Stimulated activated CD4-positive, alpha-beta T cell treated with anti-CD3 and anti-CD28 coated beads, Interleukin-12 subunit alpha, Interleukin-12 subunit beta, amount 100 ng/mL, for 4 hours (primary cell): Measurements from ENCODE around the gene PRKAR1B.

Source experiments
- DNase-seq: peaks from one replicate; pipeline ENCODE4 v3.0.0-alpha.2; 2020

PRKAR1B gene

DNA sequence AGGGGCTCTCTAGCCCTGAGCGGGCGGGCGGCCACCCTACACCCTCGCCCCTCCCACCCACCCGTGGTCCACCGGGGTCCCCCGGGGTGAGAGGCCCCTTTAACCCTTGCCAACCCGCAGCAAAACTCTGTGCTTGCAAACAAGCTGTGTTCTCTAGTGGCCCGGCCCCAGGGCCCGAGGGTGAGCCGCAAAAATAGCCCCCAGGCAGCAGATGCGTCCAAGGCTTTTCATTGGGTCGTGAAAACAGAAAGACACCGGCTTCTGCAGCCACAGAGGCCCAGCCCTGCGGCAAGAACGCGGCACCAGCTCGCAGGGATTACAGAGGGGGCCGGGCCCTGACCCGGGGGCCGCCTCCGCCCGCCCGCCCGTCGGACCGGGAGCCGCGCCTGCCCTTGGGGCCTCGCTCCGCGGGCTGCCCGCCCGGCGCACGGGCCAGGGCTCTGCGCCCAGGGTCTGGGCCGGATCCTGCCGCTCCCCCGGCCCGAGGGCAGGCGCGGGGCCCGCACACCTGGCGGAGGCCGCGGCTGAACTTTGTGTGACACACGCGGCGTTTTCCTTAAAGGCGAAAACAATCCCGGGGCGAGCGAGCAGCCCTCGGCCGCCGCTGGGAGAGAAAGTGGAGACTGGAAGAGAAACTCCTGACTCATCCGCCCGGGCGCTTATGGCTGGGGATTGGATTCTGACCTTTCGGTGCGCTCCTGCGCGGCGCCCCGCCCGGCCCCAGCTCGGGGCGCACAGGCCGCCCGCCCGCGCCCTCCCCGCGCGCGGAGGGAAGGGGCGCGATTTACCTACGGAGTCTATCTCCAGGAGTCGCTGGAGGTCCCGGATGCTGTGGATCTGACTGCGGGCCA is 210.2 kb downstream of the PRKAR1B start:
- no peak for DNase-seq

DNA sequence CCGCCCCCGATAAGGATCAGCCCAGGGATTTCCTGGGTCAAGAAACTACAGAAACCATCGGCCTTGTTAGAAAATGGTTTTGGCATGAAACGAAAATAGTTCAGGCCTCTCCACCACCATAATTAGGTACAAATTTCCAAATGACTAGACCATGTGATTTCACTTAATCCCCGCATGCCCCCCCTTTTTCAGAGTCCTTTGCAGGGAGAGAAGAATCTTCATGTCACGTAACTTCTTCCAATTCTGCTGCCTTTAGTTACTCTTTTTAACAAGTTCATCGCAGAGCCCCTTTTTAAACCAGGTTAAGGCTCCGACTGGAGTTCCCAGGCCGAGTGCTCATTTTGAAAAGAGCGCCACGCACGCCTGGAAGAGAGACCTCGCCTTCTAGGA is 210.9 kb downstream of the PRKAR1B start:
- no peak for DNase-seq

DNA sequence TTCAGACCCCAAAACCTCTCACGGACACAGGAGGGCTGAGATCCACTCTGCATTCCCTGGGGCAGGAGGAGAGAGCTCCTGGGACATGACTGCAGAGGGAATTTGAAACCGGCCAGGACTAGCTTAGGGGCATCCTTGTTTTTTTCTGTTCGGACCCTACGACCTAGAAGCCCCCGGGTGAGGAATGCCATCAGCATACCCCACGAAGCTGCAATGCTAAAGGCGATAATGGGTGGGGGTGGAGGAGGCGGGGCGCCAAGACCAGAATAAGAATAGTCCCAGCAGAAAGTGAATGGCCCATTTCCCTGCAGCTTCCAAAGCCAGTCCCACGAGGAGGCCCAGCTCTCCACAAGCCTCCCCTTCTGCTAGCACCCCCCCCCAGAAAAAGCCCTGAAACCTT is 211.5 kb downstream of the PRKAR1B start:
- no peak for DNase-seq

DNA sequence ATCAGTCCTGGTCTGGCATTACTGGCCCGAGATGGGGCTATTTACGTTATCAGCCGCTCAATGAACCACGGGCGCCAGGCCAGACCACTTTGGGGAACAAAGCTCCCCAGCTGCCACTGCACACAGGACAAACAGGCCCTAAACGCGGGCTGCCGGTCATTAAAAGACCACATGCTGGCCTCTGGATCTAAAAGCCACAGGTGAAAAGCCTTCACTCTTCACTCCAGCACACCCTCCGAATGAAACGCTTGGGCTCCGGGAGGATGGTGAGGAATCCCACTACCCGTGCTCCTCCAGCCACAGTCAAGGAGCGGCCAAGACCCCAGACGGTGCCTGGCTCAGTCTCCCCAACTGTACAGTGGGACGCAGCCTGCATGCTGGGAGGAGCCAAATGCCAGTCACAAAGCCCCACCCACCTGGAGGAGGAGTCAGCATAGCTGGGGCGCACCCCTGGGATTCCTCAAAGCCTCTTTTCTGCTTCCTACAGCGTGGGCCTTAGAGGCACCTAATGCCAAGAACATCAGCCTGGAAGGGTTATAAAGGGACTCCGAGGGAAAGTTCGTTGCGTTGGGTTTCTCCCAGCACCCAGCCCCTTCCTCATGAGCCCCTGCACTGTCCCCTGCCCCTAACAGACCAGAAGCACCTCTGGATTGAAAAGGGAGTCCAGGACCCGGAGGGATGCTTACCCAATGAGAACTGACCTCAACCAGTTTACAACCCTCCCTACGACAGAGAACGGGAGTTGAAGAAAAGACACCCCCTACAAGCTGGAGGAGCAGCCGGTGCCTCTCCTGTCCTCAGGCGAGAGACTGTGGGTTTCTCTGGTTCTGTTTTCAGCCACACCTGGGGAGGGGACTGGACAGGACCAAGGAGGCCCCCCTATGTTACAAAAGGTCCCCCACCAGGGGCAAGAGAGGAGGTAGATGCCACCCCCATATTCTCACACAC is 212.2 kb downstream of the PRKAR1B start:
- DNase-seq, result peak; percentile 30

DNA sequence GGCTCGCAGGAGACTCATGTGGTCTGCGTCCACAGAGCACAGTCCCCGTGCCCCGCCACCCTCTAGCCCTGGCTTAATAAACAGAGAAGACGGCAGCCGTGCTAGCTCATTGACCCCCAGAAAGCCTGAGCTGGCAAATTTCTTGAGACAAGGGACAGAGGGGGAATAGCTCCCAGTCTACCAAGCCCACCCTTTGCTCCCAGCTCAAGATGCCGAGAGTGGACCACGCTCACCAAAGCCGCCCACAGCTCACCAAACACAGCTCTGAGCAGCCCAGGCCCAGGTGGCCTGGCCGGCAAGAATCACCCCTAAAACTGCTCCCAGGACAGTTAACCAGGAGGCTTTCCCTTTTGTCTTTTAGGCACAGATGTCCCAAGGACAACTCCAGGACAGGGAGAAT is 212.8 kb downstream of the PRKAR1B start:
- DNase-seq, result no peak

DNA sequence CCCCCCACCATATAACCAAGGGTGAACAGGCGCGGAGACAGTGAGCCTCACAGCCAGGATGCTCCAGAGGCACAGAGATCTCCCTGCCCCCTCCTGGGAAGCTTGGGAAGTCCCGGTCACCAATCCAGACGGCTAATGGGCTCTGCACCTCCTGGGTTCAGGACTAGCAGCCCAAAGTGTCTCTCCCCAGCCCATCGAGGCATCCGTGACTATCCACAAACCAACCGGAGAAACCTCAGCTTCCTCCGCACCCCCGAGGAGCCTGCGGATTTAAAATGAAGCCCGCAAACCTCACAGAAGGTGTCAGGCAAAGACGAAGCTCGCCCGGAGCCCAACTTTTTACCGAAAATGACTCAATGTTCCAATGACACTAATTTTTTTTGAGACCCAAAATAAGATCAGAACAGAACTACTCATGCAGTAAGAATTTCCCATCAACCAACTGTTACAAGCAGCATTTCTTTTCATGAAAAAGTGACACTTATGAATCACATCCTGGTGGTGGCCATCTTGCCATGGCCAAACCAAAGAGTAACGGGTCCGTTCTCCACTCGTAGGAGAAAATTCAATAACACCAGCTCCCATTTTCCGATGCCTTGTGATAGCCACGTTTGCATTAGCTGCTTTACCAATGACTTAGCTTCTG is 213.4 kb downstream of the PRKAR1B start:
- DNase-seq, result no peak

DNA sequence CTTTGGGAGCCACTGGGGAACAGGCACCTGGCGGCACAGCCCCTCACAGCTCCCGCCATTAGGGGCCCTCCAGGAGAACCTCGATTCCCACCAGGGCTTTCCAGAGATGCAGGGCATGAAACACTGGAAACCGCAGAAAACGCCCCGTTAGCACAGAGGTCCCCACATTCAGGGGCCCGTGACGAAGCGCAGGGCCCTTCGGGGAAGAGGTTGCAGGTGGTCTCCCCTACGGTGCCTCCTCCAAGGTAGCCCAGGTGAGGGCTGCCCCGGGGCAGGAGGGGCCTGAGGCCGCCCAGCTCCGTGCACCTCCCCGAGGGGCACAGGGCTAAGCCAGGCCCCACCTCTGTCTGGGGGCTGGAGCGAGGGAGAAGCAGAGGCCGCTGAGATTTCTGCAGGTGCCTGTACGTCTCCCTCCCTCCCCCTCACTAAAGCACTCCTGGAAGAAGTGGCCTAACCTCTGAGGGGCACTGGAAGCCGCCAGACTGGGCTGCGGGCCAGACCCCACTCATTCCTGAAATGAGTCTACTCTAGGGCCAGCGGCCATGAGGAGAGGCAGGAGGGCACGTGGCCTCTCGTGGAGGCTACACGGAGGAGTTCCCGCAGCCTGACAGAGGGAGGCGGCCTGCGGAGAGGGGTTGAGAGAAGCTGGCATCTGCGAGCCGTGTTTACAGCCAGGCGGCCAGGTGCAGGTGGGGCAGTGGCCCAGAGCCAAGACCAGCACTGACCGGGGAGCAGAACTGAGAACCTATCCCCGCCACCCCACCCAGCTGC is 214.4 kb downstream of the PRKAR1B start:
- no peak for DNase-seq

DNA sequence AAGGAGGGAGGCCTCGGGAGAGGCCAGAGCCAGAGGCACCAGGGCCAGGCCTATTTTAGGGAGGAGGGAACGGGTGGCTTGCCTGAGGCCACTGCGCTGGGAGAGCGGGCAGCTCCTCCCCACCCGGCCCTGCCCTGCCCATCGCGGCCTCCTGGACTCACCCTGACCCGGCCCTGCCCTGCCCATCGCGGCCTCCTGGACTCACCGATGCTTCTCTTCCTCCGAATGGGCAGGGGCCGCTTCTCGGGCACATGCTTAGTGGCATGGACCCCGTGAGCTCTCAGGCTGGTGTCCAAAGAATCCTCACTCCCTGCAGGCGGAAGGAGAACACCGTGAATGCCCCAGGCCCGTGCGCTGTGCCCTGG is 215.0 kb downstream of the PRKAR1B start:
- DNase-seq, result no peak

DNA sequence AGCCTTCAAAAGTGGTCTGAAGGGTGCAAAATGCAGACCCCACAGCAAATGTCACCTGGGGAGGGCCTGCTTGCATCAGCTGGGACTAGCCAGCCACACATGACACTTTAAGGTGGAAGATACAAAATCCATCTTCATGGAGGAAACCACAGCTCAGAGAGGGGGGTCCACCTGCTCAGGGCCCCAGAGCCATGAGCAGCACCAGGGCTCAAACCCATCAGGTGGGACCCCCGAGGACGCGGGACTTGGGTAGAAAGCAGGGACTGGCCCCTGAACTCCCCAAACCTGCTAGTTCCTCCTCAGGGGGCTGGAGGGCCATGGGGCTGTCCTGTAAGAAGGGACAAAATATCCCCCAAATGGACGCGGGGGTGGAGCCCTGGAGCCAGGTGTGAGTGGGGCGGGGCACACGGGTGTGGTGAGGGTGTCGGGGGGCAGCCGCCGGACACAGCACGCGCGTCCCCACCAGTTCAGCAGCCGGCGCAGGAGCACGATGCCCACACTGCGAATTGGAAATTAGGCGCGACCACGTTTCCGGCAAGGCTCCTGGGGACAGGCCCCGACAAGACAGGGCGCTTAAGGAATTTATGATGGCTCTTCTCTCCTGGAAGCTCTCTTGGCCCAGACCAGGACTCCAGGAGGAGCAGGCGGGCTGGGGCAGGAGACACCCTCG is 215.5 kb downstream of the PRKAR1B start:
- no peak for DNase-seq

DNA sequence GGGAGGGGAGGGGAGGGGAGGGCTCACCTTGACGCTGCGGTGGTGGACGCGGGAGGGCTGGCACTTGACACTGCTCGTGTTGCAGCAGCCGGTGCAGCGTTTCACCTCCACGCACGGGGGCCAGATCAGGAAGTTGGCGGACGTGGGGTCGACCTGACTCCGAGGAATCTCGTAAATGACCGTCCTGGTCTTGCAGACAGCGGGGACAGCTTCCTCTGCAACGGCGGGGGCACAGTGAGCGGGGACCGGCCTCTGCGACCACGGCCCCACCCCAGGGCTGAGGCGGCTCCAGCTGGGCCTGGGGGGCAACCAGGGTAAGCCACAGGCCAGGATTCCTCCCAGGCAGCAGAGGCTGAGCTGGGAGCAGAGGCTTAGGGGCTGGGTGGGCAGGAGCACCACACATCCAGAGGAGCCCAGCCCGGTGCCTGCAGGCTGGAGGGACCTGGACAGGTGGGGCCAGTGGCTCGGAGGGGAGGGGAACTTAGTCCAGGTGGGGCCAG is 216.2 kb downstream of the PRKAR1B start:
- no peak for DNase-seq

DNA sequence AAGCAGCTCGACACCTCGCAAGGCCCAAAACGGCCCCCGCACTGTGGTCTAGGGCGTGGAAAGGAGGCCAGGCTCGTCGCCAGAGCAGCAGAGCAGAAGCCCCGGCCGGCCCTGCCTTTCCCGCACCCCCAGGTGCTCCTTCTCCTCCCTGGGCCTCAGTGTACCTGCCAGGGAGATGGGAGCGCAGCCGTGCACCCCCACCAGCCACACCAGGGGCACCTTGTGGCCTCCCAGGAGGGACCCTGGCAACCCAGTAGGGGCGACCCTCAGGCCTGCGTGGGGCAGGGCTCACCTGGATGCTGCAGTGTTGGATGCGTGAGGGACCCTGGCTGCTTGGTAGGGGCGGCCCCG is 217.0 kb downstream of the PRKAR1B start:
- DNase-seq, result no peak

DNA sequence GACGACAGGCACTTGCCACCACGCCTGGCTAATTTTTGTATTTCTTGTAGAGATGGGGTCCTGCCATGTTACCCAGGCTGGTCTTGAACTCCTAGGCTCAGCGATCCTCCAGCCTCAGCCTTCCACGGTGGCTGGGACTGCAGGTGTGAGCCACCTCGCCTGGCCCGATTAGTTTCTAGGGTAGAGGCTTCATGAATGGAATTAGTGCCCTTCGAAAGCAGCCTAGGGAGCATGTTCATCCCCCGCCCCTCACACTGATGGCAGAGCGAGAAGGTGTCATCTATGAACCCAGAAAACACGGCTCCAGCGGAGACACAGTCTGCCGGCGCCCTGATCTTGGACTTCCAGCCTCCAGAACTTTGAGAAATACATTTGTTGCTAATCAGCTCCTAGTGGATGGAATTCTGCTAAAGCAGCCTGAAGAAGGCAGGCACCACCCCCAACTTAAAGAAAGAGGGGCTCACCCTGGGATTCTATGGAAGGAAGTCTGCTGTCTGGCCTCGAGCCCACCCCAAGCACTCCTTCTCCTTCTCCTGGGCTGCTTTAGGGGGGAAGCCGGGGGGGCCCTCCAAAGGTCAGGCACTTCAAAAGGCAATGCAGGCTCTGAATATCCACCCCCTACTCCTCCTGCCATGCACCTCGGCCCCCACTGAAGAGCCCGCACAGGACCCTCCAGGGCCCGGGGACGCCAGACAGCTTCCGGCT is 217.5 kb downstream of the PRKAR1B start:
- DNase-seq, result no peak

DNA sequence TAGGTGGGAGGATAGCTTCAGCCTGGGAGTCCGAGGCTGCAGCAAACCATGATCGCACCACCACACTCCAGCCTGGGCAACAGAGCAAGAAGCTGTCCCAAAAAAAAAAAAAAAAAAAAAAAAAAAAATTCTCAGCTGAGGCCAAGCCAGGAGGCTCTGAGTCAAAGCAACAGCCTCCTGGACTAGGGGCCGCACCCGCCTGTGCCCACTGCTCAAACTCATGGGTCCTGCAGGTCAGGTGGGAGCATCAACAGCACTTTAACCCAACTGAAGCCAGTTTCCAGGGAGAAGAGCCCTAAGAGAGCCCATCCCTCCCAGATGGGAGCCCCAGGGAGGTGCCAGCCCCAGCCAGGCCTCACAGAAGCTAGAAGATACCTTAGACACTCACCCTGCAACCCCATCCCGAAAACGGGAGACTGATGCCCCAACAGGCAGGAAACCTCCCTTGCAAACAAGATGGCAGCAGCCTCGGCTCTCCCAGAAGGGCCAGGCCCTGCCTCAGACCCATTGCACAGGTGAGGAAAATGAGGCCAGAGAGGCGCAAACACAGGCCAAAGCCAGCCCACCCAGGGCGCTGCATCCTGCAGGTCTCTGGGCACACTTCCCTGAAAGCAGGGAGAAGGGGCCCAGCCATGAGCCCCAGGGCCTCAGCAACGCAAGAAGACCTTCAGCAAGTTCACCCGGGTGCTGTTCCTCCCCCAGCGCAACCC is 218.5 kb downstream of the PRKAR1B start:
- DNase-seq, result no peak

DNA sequence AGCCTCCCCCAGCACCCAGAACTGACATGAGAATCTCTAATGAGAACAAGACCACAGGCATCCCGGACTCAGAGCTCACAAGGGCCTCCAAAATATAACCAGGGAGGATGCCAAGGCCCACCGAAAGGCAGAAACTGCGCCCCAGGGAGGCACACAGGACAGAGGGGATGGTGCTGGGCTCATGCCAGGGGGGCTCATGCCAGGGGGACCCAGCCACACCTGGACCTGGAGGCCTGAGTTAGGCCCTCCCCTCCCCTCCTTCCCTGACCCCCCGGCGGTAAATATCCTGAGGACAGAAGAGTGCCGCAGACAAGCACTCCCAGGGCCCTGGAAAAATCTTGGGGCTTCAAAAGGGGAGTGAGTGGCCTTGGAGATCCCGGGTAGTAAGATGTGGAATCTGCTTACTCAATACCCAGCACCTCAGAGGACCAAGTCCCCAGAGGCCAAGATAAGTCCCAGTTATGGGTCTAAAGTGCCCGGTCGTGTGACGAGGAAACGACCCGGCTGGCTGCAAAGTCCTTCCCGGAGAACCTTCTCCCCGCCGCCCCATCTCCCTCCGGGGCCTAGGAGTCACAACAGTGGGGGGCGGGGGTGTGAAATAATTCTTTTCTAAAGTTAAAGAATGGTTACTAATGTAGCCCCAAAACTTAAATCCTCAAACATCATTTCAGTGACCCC is 219.3 kb downstream of the PRKAR1B start:
- DNase-seq, result no peak

DNA sequence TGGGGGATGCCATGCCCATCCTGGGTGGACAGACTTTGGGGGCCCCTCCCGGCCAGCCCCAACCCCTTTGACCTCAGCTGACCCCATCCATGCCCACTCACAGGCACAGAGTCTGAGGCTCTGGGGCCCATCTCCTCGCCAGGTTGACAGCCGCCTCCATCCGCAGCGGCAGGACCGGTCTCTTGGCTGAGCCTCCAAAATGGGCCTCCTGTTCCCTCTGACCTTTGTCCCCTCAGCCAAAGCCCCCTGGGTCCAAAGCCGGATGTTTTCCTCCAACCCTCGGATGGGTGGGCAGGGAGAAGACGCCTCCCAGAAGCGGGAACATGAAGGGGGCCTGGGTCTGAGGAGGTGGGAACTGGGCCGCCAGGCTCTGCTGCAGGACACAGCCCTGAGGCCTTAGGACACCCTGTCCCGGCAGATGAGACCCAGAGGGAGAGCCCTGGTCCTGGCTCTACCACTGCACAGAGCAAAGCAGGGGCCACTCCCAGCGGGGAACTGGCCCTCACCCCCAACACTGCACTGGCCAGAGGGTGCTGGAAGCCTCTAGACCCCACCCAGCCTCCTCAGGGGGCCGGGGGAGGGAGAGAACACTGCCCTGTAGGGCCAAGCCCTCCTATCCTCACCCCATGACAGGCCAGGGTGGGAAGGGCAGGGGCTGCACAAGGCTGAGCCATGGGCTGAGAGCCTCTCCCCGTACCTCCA is 220.0 kb downstream of the PRKAR1B start:
- DNase-seq, result no peak

DNA sequence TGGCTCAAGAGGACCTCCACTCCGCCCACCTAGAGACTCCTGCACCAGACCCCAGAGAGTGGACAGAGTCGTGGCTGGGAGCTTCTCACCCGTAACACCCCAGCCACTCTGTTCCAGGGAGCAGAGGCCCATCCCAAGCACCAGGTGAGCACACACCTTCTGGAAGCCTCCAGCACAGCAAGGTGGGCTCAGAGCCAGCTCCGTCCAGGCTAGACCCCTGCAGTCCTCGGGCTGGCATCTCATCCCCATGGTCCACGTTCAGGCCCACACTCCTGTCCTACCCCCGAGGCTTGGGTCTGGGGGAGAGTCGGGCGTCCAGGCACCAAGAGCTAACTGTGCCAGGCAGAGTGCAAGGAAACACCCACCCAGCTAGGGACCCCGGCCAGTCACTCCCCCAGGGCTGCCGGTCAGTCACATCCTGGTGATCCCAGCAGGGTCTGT is 220.7 kb downstream of the PRKAR1B start:
- DNase-seq, result no peak

DNA sequence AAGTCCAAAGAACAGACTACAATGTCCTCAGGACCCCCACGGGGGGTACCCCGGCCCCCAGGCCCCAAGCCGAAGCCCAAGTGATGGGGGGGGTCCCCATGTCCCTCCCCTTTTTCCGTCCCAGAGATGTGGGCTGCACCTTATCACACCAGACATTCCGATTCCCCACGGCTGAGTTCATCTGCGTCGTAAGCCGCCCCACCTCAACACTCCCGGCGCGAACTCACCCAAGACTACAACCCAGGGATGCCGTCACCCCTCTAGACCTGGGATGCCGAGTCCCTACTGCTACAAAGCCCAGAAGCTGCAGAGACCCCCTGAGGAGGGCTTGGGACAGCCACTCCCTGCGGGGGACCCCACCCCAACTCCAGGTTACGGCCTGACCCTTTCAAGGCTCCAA is 221.9 kb downstream of the PRKAR1B start:
- DNase-seq, result no peak

DNA sequence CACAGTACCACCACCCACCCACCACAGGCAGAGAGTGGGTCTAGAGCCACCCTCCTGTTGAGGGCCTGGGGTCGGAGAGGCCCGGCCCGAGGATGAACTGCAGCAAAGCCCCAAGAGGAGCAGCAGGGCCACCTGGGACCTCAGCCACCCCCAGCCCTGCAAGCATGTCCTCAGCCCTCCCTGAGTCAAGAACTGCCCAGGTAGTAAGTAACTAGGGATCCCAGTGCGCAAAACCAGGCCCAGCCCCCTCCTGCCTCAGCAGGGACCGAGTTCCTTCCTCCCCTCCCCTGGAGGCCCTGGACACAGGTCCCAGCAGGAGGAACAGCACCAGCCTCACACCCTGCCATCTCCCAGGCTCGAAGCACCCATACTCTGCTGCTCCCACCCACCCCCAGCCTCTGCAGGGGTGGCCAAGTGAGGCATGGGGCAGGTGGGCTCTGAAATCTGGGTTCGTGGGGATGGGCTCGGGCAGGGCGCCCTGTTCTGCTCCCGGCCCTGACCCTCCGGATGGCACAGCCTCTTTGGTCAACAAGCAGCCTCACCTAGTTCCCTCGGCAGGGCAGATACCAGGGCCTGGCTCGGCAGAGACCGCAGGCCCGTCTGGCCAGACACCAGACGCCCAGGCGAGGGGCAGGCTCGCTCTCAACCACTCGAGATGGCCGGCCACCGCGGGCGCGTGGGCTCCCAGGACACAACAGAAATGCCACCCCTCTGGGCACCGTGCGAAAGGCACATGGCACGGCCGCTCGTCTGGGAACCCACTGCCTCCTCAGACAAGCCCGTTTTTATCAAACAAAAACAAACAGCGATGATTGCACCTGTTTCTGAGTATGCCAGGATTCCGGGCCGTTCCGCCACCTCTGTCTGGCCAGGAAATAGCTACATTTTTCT is 222.6 kb downstream of the PRKAR1B start:
- DNase-seq, result no peak
